ELF-1 (cell line): ENCODE measurements around the gene FOSL1.
"Not testable (repeated sequence)": the region's sequence is repeated elsewhere in the genome, so short reads cannot be mapped to it uniquely, and the experiment has no call there.

ENCODE experiments used
- DNase-seq: peaks from one replicate; pipeline ENCODE4 v3.0.0-alpha.2; 2016; ENCODE audit warnings: low read depth, low spot score

Gene FOSL1

GRCh38 chr11:65896034-65896999, 3.9 kb downstream of the FOSL1 start:
- DNase-seq = no peak

DNA sequence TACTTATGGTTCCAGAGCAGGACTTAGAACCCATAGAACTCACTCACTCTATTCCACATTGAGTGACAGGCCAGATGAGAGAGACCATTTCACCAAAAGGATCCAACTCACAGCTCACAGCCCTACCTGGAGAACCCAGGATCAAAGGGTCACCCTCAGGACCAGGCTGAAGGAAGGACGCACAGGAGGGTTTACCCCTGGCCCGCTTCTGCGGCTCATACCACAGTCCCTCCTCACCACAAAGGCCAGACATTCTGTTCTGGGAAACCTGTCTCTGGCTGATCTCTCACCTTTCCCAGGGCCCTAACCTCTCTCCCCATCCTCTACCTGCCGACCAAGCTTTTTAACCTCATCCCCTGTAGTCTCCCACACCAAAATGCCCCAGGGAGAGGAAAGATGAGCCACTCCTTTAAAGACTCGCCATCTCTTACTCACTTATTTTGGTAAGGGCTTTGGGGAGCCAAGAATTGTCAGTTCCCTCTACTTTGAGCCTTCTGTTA, 4.7 kb downstream of the FOSL1 start:
- DNase-seq = no peak

DNA sequence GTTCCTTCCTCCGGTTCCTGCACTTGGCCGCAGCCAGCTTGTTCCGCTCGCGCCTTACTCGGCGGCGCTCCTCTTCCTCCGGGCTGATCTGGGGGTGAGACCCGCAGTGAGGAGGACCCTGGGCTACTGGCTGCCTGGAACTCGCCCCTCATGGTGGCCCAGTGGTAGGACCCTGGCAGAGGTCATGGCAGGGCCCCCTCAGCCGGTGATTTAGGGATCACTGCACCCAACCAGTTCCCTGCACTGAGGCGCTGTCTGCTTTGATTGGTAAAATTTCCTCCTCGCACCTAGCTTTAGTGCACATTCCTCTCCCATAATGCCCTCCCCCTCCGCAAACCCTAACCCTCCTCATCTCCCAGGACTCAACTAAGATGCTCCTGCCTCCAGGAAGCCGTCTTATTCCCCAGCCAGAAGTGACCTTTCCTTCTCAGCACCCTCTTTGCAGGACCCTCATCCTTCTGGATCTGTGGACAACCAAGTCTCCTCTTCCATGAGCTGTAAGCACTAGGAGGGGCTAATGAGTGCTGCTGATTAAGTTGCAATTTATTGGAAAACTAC, 6.1 kb downstream of the FOSL1 start:
- DNase-seq = no peak

DNA sequence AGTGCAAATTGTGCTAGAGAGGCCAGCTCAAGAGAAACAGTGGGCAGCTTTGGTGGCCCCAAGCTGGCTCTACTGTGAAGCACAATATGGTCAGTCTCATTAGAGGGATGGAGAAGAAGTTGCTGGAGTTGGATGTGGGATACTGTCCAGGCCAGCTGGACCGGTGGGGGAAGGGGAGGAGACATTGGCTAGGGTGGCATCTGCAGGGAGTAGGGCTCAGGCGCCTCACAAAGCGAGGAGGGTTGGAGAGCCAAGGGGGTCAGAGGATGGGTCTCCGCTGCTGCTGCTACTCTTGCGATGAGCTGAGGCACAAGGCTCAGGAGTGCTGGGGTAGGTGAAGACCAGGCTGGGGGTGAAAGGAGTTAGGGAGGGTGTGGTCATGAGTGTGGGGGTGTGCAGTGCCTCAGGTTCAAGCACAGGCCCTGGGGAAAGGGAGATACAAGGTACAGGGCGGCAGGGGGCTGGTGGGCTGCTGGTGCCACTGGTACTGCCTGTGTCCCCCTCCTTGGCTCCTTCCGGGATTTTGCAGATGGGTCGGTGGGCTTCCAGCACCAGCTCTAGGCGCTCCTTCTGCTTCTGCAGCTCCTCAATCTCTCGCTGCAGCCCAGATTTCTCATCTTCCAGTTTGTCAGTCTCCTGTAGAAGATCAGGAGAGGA, 7.4 kb downstream of the FOSL1 start:
- no peak for DNase-seq

DNA sequence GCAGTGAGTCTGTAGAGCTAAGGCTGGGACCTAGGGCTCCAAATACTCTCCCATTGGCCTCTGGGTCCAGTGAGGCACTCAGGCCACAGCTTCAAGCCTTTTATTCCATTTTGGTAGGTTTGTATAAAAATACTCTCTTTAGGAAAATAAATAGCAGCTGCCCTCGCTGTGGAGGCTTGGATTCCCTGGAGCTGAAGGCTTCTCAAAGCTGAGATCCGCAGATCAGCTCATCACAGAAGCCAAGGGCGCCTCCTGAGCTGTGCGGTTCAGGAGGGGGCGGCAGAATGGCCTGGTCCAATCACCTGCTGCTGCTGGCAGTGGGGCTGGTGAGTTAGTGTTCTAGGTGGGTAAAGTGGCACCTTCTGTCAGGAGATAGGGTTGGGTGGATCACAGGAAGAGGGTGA, 8.0 kb downstream of the FOSL1 start:
- not testable (repeated sequence) for DNase-seq

DNA sequence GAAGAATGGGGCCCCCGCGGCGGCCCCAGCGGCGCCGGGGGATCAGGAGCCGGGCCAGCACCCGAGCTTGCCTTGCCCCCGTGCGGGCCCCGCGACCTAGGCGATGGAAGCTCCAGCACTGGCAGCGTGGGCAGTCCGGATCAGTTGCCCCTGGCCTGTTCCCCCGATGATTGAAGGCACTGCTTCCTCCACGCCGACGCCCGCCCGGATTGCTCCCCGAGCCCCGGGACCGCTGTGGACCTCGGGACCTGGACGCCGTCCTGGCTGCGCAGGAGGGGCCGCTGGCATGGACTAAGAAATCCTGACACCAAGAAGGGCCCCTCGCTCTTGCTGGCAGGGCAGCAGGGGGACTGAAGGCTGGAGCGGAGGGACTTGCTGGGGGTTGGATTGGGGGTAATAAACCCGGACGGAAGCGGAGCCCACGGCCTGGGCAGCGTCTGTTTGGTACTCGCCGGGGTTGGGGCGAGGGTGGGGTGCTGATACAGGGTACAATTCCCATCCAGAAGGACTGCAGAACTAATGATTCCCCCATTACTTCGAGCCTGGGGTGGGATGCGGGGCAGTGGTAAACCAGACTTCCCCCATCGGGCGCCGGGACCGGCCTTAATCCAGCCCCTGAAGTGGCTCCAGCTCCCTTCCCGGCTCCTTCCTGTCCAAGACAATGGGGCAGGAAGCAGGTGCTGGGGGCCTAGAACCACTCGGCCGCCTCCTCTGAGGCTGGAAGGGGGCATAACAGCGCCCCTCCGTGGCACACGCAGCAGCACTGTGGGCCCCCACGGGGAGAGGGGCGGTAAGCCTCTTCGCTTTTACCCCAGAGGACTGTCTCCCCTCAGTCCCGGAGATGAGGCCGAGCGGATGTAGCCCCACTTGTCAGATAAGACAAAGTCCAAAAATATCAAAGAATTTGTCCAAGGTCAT, 8.7 kb downstream of the FOSL1 start:
- DNase-seq = no peak

GRCh38 chr11:65890324-65891218, 9.6 kb downstream of the FOSL1 start, which contains the start of gene CCDC85B:
CCDC85B (plus strand) TSS chr11:65890673; CDS start chr11:65890784, 111 bp downstream.
- DNase-seq = peak; percentile 96

DNA sequence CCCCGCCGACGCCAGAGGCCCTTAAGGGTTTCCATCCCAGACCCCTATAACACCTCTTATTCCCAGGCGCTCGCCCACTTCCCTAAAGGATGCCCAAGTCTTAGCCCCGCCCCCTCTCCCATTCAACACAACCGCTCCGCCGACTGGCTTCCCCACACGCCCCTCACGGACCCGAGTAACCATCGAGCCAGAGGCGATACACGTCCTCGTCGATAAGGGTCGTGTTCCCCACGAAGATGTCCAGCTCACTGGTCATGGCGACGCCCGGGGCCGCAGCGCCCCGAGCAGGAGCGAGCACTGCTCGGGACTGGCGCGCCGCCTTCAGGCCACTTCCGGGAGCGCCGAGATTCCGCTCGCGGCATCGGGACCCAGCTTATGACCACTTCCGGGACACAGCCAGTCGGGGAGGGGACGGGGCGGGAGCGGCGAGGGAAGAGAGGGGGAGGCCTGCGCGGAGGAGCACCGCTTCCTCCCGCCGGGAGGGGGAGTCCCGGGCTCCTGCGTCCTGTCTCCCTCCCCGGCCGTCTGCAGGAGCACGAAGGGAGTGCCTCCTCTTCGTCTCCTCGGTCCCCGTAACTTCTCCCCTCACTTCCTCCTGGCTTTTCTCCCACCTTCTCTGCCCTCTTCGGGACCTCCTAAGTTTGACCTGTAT, 11.9 kb downstream of the FOSL1 start, which contains the start of gene FIBP:
FIBP (minus strand) TSS at position 309 of the 652 bp plus-strand sequence; CDS start at position 256, 53 bp downstream.
- peak; percentile 97 for DNase-seq

GRCh38 chr11:65887723-65888162, 12.4 kb downstream of the FOSL1 start:
- DNase-seq = no peak

DNA sequence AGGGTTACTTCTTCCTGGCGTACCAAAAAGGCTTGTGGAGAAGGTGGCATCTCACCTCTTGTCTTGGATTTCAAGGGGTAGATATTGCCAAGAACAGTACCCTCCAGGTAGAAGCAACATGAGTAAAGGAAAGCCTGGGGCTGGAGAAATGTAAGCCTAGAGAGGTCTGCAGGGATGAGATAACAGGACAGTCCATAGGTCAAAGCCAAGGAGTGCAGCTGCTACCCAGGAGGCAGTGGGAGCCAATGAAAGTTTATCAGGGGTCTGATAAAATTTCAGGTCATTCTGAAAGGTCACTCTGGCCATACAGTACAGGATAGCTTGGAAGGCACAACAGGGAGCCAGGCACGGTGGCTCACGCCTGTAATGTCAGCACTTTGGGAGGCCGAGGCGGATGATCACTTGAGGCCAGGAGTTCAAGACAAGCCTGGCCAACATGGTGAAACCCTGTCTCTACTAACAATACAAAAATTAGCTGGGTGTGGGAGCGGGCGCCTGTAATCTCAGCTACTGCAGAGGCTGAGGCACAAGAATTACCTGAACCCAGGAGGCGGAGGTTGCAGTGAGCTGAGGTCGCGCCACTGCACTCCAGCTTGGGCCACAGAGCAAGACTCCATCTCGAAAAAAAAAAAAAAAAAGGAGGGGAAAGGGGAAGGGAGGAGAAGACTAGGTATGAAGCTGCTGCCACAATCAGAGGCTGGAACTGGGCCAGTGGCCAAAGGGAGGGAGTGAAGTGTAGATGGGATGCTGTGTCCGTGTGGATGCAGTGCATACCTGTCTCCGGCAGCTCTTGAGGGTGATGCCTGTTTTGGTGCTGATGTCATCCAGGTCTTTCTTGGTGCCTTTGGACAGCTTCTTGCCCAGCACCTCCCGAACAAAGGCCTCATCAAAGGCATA, 13.1 kb downstream of the FOSL1 start:
- DNase-seq = no peak

GRCh38 chr11:65885808-65886536, 14.2 kb downstream of the FOSL1 start:
- DNase-seq = no peak

DNA sequence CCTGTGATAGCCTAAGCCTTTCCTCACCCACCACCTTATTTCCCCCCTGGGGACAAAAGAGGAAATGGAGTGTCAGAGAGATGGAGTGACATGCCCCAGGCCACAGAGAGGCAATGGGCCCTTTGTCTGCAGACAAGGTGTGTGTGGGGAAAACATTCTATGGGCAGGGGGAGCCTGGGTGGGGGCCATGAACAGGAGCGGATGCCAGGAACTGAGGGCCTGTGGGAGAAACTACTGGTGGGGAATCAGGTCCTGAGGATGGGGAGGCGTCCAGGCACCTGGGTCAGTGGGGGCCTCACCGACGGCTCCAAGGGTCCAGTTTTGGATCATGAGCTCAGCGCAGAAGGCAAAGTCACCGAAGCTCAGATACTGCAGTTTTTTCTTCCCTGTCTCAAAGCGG, 15.0 kb downstream of the FOSL1 start:
- no peak for DNase-seq

DNA sequence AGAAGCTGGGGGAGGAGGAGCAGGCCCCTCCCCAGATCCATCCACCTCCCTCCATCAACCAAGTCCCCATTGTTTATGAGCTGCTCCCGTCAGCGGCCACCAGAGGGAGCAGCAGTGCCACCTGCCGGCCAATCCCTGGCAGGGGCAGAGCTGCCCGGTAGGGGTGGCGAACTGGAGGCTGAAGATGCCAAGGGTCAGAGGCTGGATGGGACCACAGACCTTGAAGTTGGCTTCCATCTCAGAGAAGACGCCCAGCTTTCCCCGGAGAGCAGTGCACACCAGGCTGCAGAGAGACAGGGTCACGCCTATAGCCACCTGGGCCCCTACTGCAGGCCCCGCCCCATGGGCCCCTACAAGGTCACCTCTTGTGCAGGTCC, 15.5 kb downstream of the FOSL1 start:
- DNase-seq = peak; percentile 85

DNA sequence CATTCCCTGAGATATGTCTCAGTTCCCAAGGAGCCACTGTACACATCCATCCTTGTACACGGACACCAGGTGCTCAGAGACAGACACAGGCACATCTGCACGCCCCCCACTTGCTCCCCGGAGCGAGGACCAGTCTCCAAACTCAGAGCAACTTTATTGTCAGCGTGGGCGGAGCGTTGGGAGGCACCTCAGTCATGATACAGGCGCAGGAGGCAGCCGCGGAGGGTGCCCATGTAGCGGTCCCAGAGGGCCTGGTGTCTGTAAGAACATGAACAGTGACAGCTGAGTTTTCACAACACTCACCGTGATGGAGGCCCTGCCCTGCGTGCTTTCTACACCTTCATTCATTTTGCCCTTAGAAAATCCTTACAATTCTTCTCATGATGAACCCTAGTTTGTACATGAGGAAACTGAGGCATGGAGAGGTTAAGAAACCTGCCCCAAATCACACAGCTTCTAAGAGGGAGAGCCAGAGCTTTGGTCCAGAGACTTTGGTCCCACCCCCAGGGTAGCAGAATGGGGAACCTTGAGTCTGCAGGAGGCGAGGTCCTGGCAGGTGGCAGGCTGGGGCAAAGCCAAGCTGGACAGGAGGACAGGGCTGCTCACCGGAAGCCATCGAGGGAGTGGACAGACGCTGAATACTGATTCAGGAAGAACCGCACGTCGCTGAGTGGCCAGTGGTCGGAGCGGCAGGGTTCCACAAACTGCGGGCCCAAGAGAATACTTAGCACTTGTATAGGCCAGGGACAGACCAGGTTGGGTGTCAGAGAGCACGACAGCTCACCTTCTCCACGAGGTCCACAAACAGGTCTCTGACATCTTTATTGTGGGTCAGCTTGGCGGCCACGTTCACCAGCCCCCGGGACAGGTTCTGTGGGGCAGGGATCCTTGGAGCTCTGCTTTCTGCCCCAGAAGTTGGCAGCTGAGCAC, 16.1 kb downstream of the FOSL1 start:
- DNase-seq = no peak

- no peak for DNase-seq
Observed at GRCh38 chr11:65883058-65883761, 17.0 kb downstream of the FOSL1 start.
